ENCODE results near the gene ERC2.

Gene ERC2

DNA sequence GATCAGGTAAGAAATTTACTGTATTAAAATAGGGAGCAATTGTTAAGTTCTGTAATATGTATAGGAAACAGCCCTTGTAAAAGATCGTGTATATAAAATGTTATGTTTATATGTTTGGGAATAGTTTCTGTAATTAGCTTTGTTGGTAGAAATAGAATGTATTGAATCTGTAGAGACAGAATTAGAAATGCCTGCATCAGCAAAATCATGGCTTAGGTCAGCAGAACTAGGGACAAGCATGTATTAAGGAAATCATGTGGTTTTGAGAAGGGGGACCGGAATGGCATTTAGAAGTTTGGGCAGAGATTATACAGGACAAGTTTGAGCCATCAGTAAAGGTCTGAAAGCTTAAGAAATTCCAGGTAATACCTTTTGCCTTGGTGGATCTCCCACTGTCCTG, 177.9 kb downstream of the ERC2 start:
- no peak for ATAC-seq
- TF ChIP-seq ESRRG (CRISPR knock-in tag; IDR thresholded peaks at IDR 0.05) (no peak), TOX (CRISPR knock-in tag; IDR thresholded peaks at IDR 0.05; ENCODE audit: borderline replicate concordance) (no peak), ISL1 (CRISPR knock-in tag; IDR thresholded peaks at IDR 0.05) (no peak), ZFP3 (CRISPR knock-in tag; IDR thresholded peaks at IDR 0.05) (no peak), ZNF8 (CRISPR knock-in tag; IDR thresholded peaks at IDR 0.05) (no peak)
- TF ChIP-seq, protein P1, sequence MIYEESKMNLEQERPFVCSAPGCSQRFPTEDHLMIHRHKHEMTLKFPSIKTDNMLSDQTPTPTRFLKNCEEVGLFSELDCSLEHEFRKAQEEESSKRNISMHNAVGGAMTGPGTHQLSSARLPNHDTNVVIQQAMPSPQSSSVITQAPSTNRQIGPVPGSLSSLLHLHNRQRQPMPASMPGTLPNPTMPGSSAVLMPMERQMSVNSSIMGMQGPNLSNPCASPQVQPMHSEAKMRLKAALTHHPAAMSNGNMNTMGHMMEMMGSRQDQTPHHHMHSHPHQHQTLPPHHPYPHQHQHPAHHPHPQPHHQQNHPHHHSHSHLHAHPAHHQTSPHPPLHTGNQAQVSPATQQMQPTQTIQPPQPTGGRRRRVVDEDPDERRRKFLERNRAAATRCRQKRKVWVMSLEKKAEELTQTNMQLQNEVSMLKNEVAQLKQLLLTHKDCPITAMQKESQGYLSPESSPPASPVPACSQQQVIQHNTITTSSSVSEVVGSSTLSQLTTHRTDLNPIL (CRISPR knock-in tag; IDR thresholded peaks at IDR 0.05; ENCODE audit: low read depth), result no peak
- TF ChIP-seq, protein P2, sequence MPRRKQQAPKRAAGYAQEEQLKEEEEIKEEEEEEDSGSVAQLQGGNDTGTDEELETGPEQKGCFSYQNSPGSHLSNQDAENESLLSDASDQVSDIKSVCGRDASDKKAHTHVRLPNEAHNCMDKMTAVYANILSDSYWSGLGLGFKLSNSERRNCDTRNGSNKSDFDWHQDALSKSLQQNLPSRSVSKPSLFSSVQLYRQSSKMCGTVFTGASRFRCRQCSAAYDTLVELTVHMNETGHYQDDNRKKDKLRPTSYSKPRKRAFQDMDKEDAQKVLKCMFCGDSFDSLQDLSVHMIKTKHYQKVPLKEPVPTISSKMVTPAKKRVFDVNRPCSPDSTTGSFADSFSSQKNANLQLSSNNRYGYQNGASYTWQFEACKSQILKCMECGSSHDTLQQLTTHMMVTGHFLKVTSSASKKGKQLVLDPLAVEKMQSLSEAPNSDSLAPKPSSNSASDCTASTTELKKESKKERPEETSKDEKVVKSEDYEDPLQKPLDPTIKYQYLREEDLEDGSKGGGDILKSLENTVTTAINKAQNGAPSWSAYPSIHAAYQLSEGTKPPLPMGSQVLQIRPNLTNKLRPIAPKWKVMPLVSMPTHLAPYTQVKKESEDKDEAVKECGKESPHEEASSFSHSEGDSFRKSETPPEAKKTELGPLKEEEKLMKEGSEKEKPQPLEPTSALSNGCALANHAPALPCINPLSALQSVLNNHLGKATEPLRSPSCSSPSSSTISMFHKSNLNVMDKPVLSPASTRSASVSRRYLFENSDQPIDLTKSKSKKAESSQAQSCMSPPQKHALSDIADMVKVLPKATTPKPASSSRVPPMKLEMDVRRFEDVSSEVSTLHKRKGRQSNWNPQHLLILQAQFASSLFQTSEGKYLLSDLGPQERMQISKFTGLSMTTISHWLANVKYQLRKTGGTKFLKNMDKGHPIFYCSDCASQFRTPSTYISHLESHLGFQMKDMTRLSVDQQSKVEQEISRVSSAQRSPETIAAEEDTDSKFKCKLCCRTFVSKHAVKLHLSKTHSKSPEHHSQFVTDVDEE (CRISPR knock-in tag; IDR thresholded peaks at IDR 0.05), result no peak
- TF ChIP-seq, protein P3, sequence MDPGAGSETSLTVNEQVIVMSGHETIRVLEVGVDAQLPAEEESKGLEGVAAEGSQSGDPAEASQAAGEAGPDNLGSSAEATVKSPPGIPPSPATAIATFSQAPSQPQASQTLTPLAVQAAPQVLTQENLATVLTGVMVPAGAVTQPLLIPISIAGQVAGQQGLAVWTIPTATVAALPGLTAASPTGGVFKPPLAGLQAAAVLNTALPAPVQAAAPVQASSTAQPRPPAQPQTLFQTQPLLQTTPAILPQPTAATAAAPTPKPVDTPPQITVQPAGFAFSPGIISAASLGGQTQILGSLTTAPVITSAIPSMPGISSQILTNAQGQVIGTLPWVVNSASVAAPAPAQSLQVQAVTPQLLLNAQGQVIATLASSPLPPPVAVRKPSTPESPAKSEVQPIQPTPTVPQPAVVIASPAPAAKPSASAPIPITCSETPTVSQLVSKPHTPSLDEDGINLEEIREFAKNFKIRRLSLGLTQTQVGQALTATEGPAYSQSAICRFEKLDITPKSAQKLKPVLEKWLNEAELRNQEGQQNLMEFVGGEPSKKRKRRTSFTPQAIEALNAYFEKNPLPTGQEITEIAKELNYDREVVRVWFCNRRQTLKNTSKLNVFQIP (CRISPR knock-in tag; IDR thresholded peaks at IDR 0.05; ENCODE audit: borderline replicate concordance, low read depth), result no peak

- no peak for ATAC-seq
- TF ChIP-seq, protein P1 (CRISPR knock-in tag; IDR thresholded peaks at IDR 0.05; ENCODE audit: low read depth), result no peak
- no peak for TF ChIP-seq ARNTL (CRISPR knock-in tag; IDR thresholded peaks at IDR 0.05; ENCODE audit: borderline replicate concordance, low read depth)
- no peak for TF ChIP-seq RARB (CRISPR knock-in tag; IDR thresholded peaks at IDR 0.05)
- TF ChIP-seq ZFP3 (CRISPR knock-in tag; IDR thresholded peaks at IDR 0.05), result no peak
- no peak for TF ChIP-seq ZFP30 (CRISPR knock-in tag; IDR thresholded peaks at IDR 0.05)
- no peak for TF ChIP-seq CSRNP3 (CRISPR knock-in tag; IDR thresholded peaks at IDR 0.05)
- TF ChIP-seq ISL1 (CRISPR knock-in tag; IDR thresholded peaks at IDR 0.05), result no peak
- TF ChIP-seq, protein P3 (CRISPR knock-in tag; IDR thresholded peaks at IDR 0.05; ENCODE audit: borderline replicate concordance, low read depth), result no peak
- no peak for TF ChIP-seq CSDC2 (CRISPR knock-in tag; IDR thresholded peaks at IDR 0.05)
- TF ChIP-seq, protein P2 (CRISPR knock-in tag; IDR thresholded peaks at IDR 0.05), result no peak
- no peak for TF ChIP-seq SNAI2 (CRISPR knock-in tag; IDR thresholded peaks at IDR 0.05)
- TF ChIP-seq ZNF8 (CRISPR knock-in tag; IDR thresholded peaks at IDR 0.05), result no peak
- no peak for TF ChIP-seq ESRRG (CRISPR knock-in tag; IDR thresholded peaks at IDR 0.05)
- TF ChIP-seq, protein P4, sequence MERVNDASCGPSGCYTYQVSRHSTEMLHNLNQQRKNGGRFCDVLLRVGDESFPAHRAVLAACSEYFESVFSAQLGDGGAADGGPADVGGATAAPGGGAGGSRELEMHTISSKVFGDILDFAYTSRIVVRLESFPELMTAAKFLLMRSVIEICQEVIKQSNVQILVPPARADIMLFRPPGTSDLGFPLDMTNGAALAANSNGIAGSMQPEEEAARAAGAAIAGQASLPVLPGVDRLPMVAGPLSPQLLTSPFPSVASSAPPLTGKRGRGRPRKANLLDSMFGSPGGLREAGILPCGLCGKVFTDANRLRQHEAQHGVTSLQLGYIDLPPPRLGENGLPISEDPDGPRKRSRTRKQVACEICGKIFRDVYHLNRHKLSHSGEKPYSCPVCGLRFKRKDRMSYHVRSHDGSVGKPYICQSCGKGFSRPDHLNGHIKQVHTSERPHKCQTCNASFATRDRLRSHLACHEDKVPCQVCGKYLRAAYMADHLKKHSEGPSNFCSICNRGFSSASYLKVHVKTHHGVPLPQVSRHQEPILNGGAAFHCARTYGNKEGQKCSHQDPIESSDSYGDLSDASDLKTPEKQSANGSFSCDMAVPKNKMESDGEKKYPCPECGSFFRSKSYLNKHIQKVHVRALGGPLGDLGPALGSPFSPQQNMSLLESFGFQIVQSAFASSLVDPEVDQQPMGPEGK (CRISPR knock-in tag; IDR thresholded peaks at IDR 0.05; ENCODE audit: borderline replicate concordance), result no peak
Measured at GRCh38 chr3:56288258-56288657, 180.0 kb downstream of the ERC2 start.

All from SK-N-SH treated with all-trans-retinoic acid at 6 μM for 48 hours (cell line).